Measurements from ENCODE around the gene SPEM1.

The SPEM1 gene

GRCh38 chr17:7439462-7440112 is 19.5 kb downstream of the SPEM1 start, which contains the start of gene FGF11:
Gene FGF11 (plus strand): TSS chr17:7439512. CDS start chr17:7439621, 109 bp downstream.
- no peak for TF ChIP-seq CTCF (IDR thresholded peaks at IDR 0.05; ENCODE audit: low read depth, low read length, missing control alignments)
- H3K4me3 ChIP-seq (ENCODE audit: low read depth, low read length): peak within 1 kb of the TSS; percentile 36
- DNase-seq (ENCODE audit: low read depth): no peak
- in situ Hi-C loops (cut with HindIII; ENCODE audit: low sequenced_read_pairs): no loop called here

GRCh38 chr17:7440113-7440833 is 20.1 kb downstream of the SPEM1 start:
- no peak for TF ChIP-seq CTCF (IDR thresholded peaks at IDR 0.05; ENCODE audit: low read depth, low read length, missing control alignments)
- in situ Hi-C loops (cut with HindIII; ENCODE audit: low sequenced_read_pairs): no loop called here
- DNase-seq (ENCODE audit: low read depth): no peak
- H3K4me3 ChIP-seq (ENCODE audit: low read depth, low read length): peak overlapping the region; percentile 36

DNA sequence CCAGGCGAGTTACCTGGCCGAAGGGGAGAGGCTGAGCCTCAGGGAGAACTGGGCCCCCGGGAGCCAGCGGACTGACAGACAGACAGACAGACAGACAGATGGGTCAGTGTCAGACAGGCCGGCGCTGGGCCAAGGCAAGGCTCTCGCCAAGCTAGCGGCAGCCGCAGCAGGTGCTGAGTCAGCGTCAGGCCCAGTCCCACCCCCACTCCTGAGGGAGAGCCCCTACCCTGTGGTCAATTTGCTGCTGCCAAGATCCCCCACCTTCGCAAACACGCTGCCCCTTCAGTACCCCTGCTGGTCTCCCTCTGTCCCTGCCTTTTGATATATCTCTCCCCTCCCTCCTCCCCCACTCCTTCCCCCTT is 20.7 kb downstream of the SPEM1 start:
- in situ Hi-C loops (cut with HindIII; ENCODE audit: low sequenced_read_pairs): no loop called here
- peak; percentile 8 for TF ChIP-seq CTCF (IDR thresholded peaks at IDR 0.05; ENCODE audit: low read depth, low read length, missing control alignments)
- H3K4me3 ChIP-seq (ENCODE audit: low read depth, low read length): peak overlapping the region; percentile 36
- DNase-seq (ENCODE audit: low read depth): no peak

GRCh38 chr17:7441266-7441665 is 21.1 kb downstream of the SPEM1 start:
- in situ Hi-C loops (cut with HindIII; ENCODE audit: low sequenced_read_pairs): no loop called here
- no peak for DNase-seq (ENCODE audit: low read depth)
- H3K4me3 ChIP-seq (ENCODE audit: low read depth, low read length): no peak overlapping the region
- TF ChIP-seq CTCF (IDR thresholded peaks at IDR 0.05; ENCODE audit: low read depth, low read length, missing control alignments): no peak

- no peak overlapping the region for H3K4me3 ChIP-seq (ENCODE audit: low read depth, low read length)
- in situ Hi-C loops (cut with HindIII; ENCODE audit: low sequenced_read_pairs): no loop called here
- no peak for DNase-seq (ENCODE audit: low read depth)
- TF ChIP-seq CTCF (IDR thresholded peaks at IDR 0.05; ENCODE audit: low read depth, low read length, missing control alignments): no peak
Observed at GRCh38 chr17:7442142-7442541, 22.0 kb downstream of the SPEM1 start.

DNA sequence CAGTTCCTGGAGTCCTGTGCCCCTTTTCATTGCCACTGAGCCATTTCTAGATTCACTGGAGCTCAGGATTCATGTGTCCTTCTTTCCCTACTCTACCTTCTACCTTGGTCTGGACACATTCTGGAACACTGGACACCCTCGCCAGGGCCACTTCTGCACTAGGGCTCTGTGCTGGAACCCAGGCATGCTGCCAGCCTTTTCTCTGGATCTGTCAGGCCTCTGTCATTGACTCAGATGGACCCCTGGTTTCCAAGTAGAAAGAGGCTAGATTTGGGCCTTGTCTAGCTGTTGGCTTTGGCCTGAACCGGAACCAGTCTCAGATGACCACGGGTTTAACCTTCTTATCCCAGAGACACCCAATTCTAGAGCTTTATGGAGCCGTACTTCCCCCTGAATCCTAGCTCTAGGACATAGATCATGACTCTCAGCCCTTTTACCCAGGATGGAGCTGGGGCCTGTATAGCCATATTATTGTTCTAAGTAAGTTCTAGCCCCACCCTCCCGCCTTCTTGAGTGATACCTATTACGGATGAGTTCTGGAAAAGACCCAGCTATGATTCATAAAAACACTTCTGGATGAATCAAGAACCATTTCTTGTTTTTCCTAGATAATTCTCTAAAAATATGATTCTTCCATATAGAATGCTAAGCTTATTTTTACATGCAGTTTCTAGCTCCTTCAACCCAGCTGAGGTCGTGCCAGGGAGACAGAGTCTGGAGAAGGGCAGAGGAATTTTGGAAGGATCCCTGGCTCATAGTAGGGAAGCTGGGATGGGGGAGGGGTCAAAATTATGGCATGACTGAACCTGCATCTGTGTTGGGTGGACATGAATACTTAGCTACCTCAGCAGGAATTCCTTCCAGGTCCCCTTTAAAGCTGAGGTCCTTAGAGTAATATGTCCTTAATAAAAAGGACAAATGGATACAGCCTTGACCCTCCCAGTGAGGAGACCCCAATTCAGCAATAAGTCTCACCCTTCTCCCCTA is 23.7 kb downstream of the SPEM1 start:
- no peak for TF ChIP-seq CTCF (IDR thresholded peaks at IDR 0.05; ENCODE audit: low read depth, low read length, missing control alignments)
- DNase-seq (ENCODE audit: low read depth): no peak
- no peak overlapping the region for H3K4me3 ChIP-seq (ENCODE audit: low read depth, low read length)
- in situ Hi-C loops (cut with HindIII; ENCODE audit: low sequenced_read_pairs): no loop called here
